T-helper 2 cell treated with Interferon-gamma antibody and Interleukin-4, amounts not matched to agents 100 ng/mL and 5 ng/mL, for 36 hours (primary cell): Measurements from ENCODE around the gene CFAP221. TPM values are rescaled to one million over a fixed set of nuclear protein-coding genes. Genes with fewer than 3 reads are reported as not detected.

Source experiments
- intact Hi-C: fragments of 100-400 bp; cut with micrococcal nuclease; formaldehyde crosslinking; loops from one replicate; pipeline ENCODE4 v1.15.1; 2023
- total RNA-seq: library from RNA; stranded (reverse); gene quantifications from 2 replicates; pipeline ENCODE4 v1.2.3, GENCODE V29; 2022

Gene CFAP221
- total RNA-seq, 1 donor from 2014 or later, result not detected

GRCh38 chr2:119696494-119697030 is 152.3 kb downstream of the CFAP221 start:
- intact Hi-C loops, result no loop called here

- intact Hi-C loops, result no loop called here
Measured at GRCh38 chr2:119697290-119698020, 153.2 kb downstream of the CFAP221 start.

GRCh38 chr2:119698246-119698645 is 154.0 kb downstream of the CFAP221 start:
- intact Hi-C loops, result no loop called here

GRCh38 chr2:119699016-119699606 is 154.9 kb downstream of the CFAP221 start:
- intact Hi-C loops, result no loop called here

GRCh38 chr2:119700866-119701265 is 156.6 kb downstream of the CFAP221 start:
- intact Hi-C loops, result loop anchor here (5.0 kb wide), 2 partner anchors 56 to 981 kb away; partner anchors contain the start of gene PTPN4

GRCh38 chr2:119701352-119701751 is 157.1 kb downstream of the CFAP221 start:
- intact Hi-C loops, result loop anchor here (5.0 kb wide), 2 partner anchors 56 to 981 kb away; partner anchors contain the start of gene PTPN4

- intact Hi-C loops, result loop anchor here (1.0 to 5.0 kb wide), 6 partner anchors 55 to 980 kb away; partner anchors contain the start of genes EPB41L5 and PTPN4
Measured at GRCh38 chr2:119702203-119702917, 158.1 kb downstream of the CFAP221 start.

- intact Hi-C loops, result loop anchor here (1.0 to 5.0 kb wide), 6 partner anchors 54 to 979 kb away; partner anchors contain the start of genes EPB41L5 and PTPN4
Measured at GRCh38 chr2:119702918-119703401, 158.7 kb downstream of the CFAP221 start.

GRCh38 chr2:119703526-119703925 is 159.3 kb downstream of the CFAP221 start:
- intact Hi-C loops, result loop anchor here (2.0 to 5.0 kb wide), 4 partner anchors 54 to 979 kb away; partner anchors contain the start of genes EPB41L5 and PTPN4

- intact Hi-C loops, result loop anchor here (5.0 kb wide), 2 partner anchors 53 to 978 kb away; partner anchors contain the start of gene PTPN4
Measured at GRCh38 chr2:119704670-119705120, 160.4 kb downstream of the CFAP221 start.

GRCh38 chr2:119706221-119706620 is 162.0 kb downstream of the CFAP221 start:
- intact Hi-C loops, result no loop called here

Other genes with a start within 250 kb of the CFAP221 start
- 7.5 and 8.6 TPM in 2 replicates for gene C2orf76, start 177.6 kb upstream of the CFAP221 start, total RNA-seq
- 115 and 118 TPM in 2 replicates for gene DBI, start 177.5 kb upstream of the CFAP221 start, total RNA-seq
- gene TMEM37, start 112.6 kb upstream of the CFAP221 start, total RNA-seq, result not detected in 2 replicates
- not detected in 2 replicates for gene SCTR, start 20.0 kb upstream of the CFAP221 start, total RNA-seq
- 10.6 and 12.4 TPM in 2 replicates for gene TMEM177, start 134.8 kb downstream of the CFAP221 start, total RNA-seq
- 64.0 and 69.2 TPM in 2 replicates for gene PTPN4, start 215.5 kb downstream of the CFAP221 start, total RNA-seq